HepG2 (cell line): ENCODE measurements around the gene FAM241B. TPM values are rescaled to one million over a fixed set of nuclear protein-coding genes. Genes with fewer than 3 reads are reported as not detected.
A peak's percentile ranks its signal among the peaks of the same experiment; 100 is the strongest.

Experiments used
- ATAC-seq: fragments of 200-7000 bp; cut with Tn5 transposase; 3 replicates; pipeline ENCODE4 v1.9.1; 2020; ENCODE audit warnings: mild to moderate bottlenecking, moderate library complexity
- BruUV-seq: library from RNA; stranded (reverse); fragments of 400-500 nt; replicated peaks from 2 replicates; lab custom pipeline; 2021; lab: Mats Ljungman, UMichigan
- CTCF ChIA-PET: fragments of 300-600 bp; formaldehyde crosslinking; extraction: SDS; loops from one replicate; lab custom pipeline; 2021; ENCODE audit warnings: low total read pairs, inconsistent platforms, low intra/inter-chr PET ratio; lab: Yijun Ruan, JAX
- POLR2A ChIA-PET: fragments of 350-600 bp; sonication (Branson Sonifier 250); formaldehyde crosslinking; loops from one replicate; lab custom pipeline; 2020; ENCODE audit warnings: antibody characterized with exemption, inconsistent platforms; lab: Yijun Ruan, JAX
- DNase-seq: peaks from one replicate; pipeline ENCODE4 v3.0.0-alpha.2; 2015; ENCODE audit warnings: low spot score
- FAIRE-seq: peaks from 3 replicates; lab custom pipeline; 2011; peaks lifted over from hg19 to GRCh38; lab: Jason Lieb, UNC
- H2AFZ ChIP-seq: one replicate; pipeline ENCODE4 v1.6.1; 2011; ENCODE audit warnings: low read length, inconsistent platforms
- H3K27ac ChIP-seq: fragments of 300-600 bp; 3 replicates; pipeline ENCODE4 v1.8.0; 2011; ENCODE audit warnings: mixed run types, mild to moderate bottlenecking, mixed read lengths, low read length, inconsistent platforms; ENCODE audit not compliant: insufficient read depth; ENCODE audit errors: extremely low read length
- H3K27me3 ChIP-seq, 2 experiments: fragments of 200-600 bp in 1 of 2; 2 replicates in 1 of 2; 3 replicates in 1 of 2; pipeline versions ENCODE4 v1.6.0 to v1.8.0; 2011; ENCODE audit warnings: low read length in 2 of 2, mild to moderate bottlenecking in 2 of 2, moderate library complexity in 2 of 2, inconsistent platforms in 1 of 2; ENCODE audit not compliant: insufficient read depth in 2 of 2, control insufficient read depth in 1 of 2
- H3K36me3 ChIP-seq, 2 experiments: fragments of 200-600 bp in 1 of 2; replicated peaks in 1 of 2; 2 replicates in 1 of 2; 3 replicates in 1 of 2; pipeline versions ENCODE4 v1.5.1 to v1.8.0; 2011; ENCODE audit warnings: low read length in 2 of 2, inconsistent platforms in 1 of 2; ENCODE audit not compliant: insufficient read depth in 2 of 2, control insufficient read depth in 1 of 2
- H3K4me1 ChIP-seq: 2 replicates; pipeline ENCODE4 v1.5.1; 2012; ENCODE audit warnings: low read length, inconsistent platforms; ENCODE audit not compliant: insufficient read depth
- H3K4me2 ChIP-seq: 2 replicates; pipeline ENCODE4 v1.6.0; 2011; ENCODE audit warnings: low read depth, low read length, inconsistent platforms
- H3K4me3 ChIP-seq, 3 experiments: fragments of 200-600 bp in 1 of 3; sonication (generic), shearing (Covaris generic) in 1 of 3; replicated peaks in 1 of 3; 2 replicates each; pipeline ENCODE4 v1.5.1; 2011 to 2016; ENCODE audit warnings: low read length in 3 of 3, inconsistent platforms in 2 of 3, low read depth in 2 of 3, mild to moderate bottlenecking in 2 of 3, control low read depth in 1 of 3, mixed read lengths in 1 of 3; ENCODE audit not compliant: insufficient read depth in 1 of 3
- H3K79me2 ChIP-seq: one replicate; pipeline ENCODE4 v1.6.1; 2011; ENCODE audit warnings: low read length, inconsistent platforms; ENCODE audit not compliant: insufficient read depth
- H3K9ac ChIP-seq: 2 replicates; pipeline ENCODE4 v1.6.0; 2011; ENCODE audit warnings: mild to moderate bottlenecking, low read depth, low read length, inconsistent platforms; ENCODE audit not compliant: insufficient read depth
- H3K9me3 ChIP-seq: 2 replicates; pipeline ENCODE4 v1.5.1; 2012; ENCODE audit warnings: mild to moderate bottlenecking, low read length
- H4K20me1 ChIP-seq: 2 replicates; pipeline ENCODE4 v1.6.0; 2011; ENCODE audit warnings: inconsistent platforms, mild to moderate bottlenecking, low read length, moderate library complexity; ENCODE audit not compliant: insufficient read depth
- ATM ChIP-seq: fragments of 450-650 bp; IDR thresholded peaks from 2 replicates; pipeline ENCODE4 v1.7.1; 2017; ENCODE audit warnings: mild to moderate bottlenecking, borderline replicate concordance
- CREB1 ChIP-seq, 2 experiments: fragments of 450-650 bp in 1 of 2; IDR thresholded peaks; 2 replicates each; pipeline ENCODE4 v1.6.1; 2016 to 2017; ENCODE audit warnings: control low read depth in 1 of 2, mild to moderate bottlenecking in 1 of 2, missing compliant biosample characterization in 1 of 2, missing genetic modification characterization in 1 of 2
- GABPA ChIP-seq, 2 experiments: IDR thresholded peaks; 2 replicates each; pipeline ENCODE4 v1.6.1; 2011 to 2016; ENCODE audit warnings: low read depth in 2 of 2, low read length in 1 of 2, missing biosample characterization in 1 of 2, missing genetic modification characterization in 1 of 2
- RFXAP ChIP-seq: sonication (generic); formaldehyde crosslinking; IDR thresholded peaks from 2 replicates; pipeline ENCODE4 v1.4.0; 2020; ENCODE audit warnings: missing genetic modification reagents, borderline replicate concordance
- SATB2 ChIP-seq: sonication (generic); formaldehyde crosslinking; IDR thresholded peaks from 2 replicates; pipeline ENCODE4 v1.5.0; 2020; ENCODE audit warnings: missing genetic modification reagents
- TARDBP ChIP-seq: sonication (generic); formaldehyde crosslinking; IDR thresholded peaks from 2 replicates; pipeline ENCODE4 v1.8.0; 2022; ENCODE audit warnings: mild to moderate bottlenecking, missing genetic modification reagents
- ZNF530 ChIP-seq: sonication (generic); formaldehyde crosslinking; IDR thresholded peaks from 2 replicates; pipeline ENCODE4 v1.5.0; 2020; ENCODE audit warnings: low read depth, mild to moderate bottlenecking, missing genetic modification reagents
- ZNF879 ChIP-seq: sonication (generic); formaldehyde crosslinking; IDR thresholded peaks from 2 replicates; pipeline ENCODE4 v1.8.1; 2023; ENCODE audit warnings: missing genetic modification reagents
- WGBS: methylation state at CpG from one replicate; pipeline ENCODE4 v1.1.6; 2017; ENCODE audit warnings: low lambda C conversion rate; 5-methylcytosine and 5-hydroxymethylcytosine counted together
- in situ Hi-C: cut with HindIII; loops from 2 replicates; pipeline ENCODE4 v1.10.0; 2017; ENCODE audit warnings: low pct_unique_long_range_greater_than_20kb; ENCODE audit not compliant: extremely low pct_ligation_motif_present
- intact Hi-C: fragments of 100-400 bp; cut with micrococcal nuclease; formaldehyde crosslinking; loops from one replicate; pipeline ENCODE4 v1.10.0; 2022; ENCODE audit not compliant: unreplicated experiment
- polyA plus RNA-seq, 8 experiments: library from polyadenylated mRNA; depleted of rRNA in 3 of 8; stranded (reverse) in 7 of 8; unstranded in 1 of 8; fragments of >200 nt; fragmentation: Illumina TruSeq in 4 of 8; extraction: Trizol in 4 of 8; gene quantifications; 2 replicates each; pipeline versions ENCODE4 v1.2.1 to v1.2.3, GENCODE V29; 2011 to 2016; ENCODE audit warnings: low read depth in 4 of 8, missing spikeins in 1 of 8, mixed read lengths in 1 of 8; ENCODE audit not compliant: insufficient read depth in 1 of 8
- total RNA-seq, 5 experiments: library from RNA; depleted of rRNA; stranded (reverse); fragments of >200 nt; fragmentation: Illumina TruSeq; extraction: Trizol; gene quantifications; 2 replicates each; pipeline ENCODE4 v1.2.3, GENCODE V29; 2016; ENCODE audit warnings: low read depth in 1 of 5

The FAM241B gene
- total and polyA plus RNA-seq, 2 of the 13 experiments (the other 11 are each of a cell fraction or from before 2014, with no cell fraction given) = 1.9 to 4.0 TPM

- H3K9me3 ChIP-seq = no peaks in the 10 kb centered on the region
- CTCF ChIA-PET = interaction anchor here (4.9 kb wide), 1 partner anchor 125 kb away, joined by 71 read pairs; no protein-coding TSS in a partner anchor
- WGBS = 4% methylated on average over 9 of the region's 9 CpGs
- POLR2A ChIA-PET = no interaction called here
- H3K27ac ChIP-seq = no peak overlapping the region
- H2AFZ ChIP-seq = no peak overlapping the region
- no peak overlapping the region for H3K4me2 ChIP-seq
- DNase-seq = no peak
- in situ Hi-C loops (loop anchor here (5.0 kb wide), 1 partner anchor 77 kb away; no protein-coding TSS in a partner anchor), intact Hi-C loops (loop anchor here (10.0 kb wide), 1 partner anchor 274 kb away; no protein-coding TSS in a partner anchor)
- H3K4me3 ChIP-seq = no peak overlapping the region
- no peaks in the 10 kb centered on the region for H3K36me3 ChIP-seq
- TF ChIP-seq ZNF879 = no peak
- no peak for TF ChIP-seq SATB2
- TF ChIP-seq ZNF530 (CRISPR knock-in tag) = no peak
- no peak for TF ChIP-seq GABPA (IDR thresholded peaks at IDR 0.05; ENCODE audit: low read depth, low read length)
- TF ChIP-seq GABPA (CRISPR knock-in tag; IDR thresholded peaks at IDR 0.05; ENCODE audit: low read depth) = no peak
- 0 out of 2 replicates have a peak, but pooled peaks have one; percentile 28 for TF ChIP-seq CREB1 (IDR thresholded peaks at IDR 0.05)
- no peak for TF ChIP-seq CREB1 (CRISPR knock-in tag; IDR thresholded peaks at IDR 0.05)
- TF ChIP-seq TARDBP (CRISPR knock-in tag) = no peak
- no peak for TF ChIP-seq ATM
- no peak for TF ChIP-seq RFXAP (CRISPR knock-in tag)
- ATAC-seq = no peak
- no peaks in the 10 kb centered on the region for H3K4me1 ChIP-seq
- no peaks in the 10 kb centered on the region for H3K79me2 ChIP-seq
- no peaks in the 10 kb centered on the region; the same call in 1 of the 2 replicates for H4K20me1 ChIP-seq
- H3K9ac ChIP-seq = no peak overlapping the region
- BruUV-seq = no TSS peak
- no peaks in the 10 kb centered on the region; a peak in 2 of 5 replicates for H3K27me3 ChIP-seq
- no peak for FAIRE-seq
These were observed 10.3 kb downstream of the FAM241B start for GRCh38 chr10:69640196-69640980.
